Inferior parietal cortex (tissue), 1 donor: ENCODE data around the gene ADCY7.

Experiments used
- DNase-seq: peaks from one replicate; pipeline ENCODE4 v3.0.0-alpha.2; 2016; ENCODE audit errors: extremely low spot score

ADCY7 gene

DNA sequence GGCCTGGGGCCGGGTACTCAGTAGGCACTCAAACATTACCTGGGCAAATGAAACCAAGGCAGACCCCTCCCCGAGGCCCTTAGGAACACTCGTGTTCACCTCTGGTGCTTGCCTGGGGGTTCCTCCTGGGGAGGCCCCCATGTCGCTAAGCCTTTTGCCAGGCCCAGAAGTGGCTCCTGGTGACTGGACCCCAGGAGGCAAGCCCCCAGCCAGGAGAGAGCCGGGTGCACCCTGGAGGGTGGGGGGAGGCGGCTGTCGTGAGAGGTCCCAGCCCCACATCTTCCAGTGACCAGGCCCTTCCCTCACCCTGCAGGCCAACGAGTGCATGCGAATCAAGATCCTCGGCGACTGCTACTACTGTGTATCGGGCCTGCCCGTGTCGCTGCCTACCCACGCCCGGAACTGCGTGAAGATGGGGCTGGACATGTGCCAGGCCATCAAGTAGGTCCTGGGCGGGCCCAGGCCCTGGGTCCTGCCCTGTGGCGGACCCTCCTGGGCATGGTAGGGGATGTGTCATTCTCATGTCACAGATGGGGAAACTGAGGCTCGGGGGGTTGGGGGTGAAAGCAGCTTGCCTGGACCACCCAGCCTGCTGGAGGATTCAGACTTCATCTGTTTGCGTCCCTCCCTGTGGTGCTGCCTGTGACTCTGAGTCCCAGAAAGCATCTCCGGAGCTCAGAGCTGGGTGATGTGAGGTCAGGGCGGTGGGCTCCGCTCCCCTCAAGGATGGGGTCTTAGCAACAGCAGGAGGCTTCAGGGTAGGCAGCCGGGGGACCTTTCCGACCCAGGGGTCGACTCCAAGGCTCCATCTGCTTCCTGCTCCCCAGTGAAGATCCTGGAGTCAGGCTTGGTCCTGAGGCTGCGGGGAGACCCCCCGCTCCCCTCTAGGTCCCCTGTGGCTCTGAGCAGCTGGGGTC, 32.5 kb downstream of the ADCY7 start:
- DNase-seq: no peak

DNA sequence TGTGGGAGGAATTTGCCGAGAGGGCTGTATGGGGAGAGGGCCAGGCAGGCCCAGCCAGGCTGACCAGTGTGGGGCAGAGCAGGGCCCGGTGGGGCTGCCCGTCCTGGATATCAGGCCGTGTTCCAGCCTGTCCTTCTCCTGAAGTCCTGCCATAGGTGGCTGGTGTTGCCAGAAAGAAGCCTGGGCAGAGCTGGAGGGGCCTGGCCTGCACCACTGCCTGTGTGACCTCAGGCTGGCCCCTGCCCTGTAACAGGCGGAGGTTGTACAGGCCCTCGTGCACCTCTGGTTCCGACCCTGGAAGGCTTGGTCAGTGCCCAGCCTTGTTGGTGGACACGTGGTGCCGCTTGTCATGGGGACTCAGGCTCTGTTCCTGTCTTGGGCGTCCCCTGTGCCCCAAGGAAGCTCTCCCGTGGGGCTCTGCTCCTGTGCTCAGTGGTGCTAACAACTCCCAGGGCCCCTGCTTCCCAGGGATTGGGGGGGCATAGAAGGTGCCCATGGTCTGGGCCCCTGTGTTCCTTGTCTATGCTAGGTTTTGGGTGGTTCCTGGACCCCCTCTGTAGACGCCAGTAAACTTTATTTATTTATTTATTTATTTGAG, 33.3 kb downstream of the ADCY7 start:
- no peak for DNase-seq

DNA sequence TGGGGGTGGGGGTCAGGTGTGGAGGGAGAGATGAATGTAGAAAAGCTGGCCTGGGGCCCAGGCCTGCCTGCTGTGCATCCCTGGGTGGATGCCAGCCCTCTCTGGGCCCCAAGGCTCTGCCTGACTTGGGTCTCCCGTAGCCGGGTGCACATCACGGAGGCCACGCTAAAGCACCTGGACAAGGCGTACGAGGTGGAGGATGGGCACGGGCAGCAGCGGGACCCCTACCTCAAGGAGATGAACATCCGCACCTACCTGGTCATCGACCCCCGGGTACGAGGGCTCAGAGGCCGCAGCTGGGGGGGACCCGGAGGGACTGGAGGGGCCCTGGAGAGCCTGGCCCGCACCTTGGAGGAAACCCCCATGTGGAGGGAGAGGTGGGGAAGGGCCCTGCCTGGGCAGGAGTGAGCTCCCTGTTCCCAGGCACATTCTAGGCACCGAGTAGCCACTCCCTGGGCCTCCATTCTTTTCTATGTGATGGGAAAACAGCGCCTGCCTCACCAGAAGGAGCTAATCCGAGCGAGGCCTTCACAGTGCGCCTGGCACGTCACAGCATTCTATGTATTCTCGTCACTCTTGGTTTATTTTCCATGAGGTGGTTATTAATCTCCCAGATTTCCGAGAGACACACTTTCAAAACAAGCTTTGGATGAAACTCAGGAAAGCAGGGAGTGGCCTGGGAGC, 34.7 kb downstream of the ADCY7 start:
- no peak for DNase-seq

DNA sequence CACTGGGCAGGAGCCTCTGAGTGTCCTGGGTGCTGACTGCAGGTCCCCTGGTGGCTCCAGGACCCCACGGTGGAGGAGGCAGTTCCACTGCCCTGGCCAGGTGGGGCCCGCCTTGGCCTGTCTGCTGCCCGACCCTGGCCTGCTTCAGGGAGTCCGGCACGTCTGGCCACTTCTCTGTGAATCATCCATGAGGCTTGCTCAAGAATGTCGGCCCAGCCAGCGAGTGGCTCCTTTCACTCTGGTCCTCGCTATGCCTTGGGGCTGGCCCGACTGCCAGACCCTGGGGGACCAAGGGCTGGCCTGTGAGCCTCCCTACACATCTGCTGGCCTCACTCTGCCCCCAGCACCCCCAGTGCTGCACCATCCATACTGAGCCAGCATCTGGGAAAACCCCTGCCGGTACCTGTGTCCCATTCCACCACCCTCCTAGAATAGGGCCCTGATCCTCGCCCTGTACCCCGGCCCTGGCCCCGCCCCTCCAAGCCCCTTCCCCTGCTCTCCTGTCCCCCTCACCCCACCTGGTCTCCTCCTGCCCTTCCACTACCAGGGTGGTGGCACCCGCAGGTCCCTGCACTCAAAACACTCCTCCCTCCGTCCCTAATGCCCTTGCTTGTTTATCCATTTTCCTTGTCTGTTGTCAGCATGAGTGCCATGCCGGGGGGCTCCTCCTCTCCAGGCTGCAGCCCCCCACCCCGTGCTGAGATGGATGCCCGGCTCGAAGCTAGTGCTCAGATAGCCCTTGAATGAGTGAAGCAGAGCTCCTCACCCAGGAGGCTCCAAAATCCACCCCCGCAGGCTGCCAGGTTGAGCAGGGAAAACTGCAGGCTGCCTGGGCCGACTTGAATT, 35.5 kb downstream of the ADCY7 start:
- DNase-seq: no peak

DNA sequence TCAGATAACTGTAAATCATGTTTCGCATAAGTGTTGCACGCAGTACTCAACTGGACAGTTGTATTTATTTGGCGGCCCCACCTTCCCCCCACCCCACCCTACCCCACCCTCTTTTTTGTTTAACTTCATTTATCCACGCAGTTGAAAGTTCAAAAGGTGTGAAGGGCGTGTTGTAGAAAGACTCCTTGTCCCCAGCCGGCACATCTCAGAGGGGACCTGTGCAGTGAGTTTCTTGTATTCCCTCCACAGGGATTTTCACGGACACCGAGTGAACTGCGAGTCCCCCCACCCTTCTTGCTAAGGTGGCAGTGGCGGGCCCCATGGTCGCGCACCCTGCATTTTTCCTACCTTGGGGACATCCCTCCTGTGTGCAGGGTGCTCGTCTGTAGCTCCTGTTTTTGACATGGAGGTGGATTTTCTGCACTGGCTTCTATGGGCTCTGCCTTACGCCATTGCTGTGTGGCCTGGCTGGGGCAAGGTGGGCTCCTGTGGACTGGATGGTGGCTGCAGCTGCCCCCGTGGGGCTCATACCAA, 36.2 kb downstream of the ADCY7 start:
- no peak for DNase-seq

DNA sequence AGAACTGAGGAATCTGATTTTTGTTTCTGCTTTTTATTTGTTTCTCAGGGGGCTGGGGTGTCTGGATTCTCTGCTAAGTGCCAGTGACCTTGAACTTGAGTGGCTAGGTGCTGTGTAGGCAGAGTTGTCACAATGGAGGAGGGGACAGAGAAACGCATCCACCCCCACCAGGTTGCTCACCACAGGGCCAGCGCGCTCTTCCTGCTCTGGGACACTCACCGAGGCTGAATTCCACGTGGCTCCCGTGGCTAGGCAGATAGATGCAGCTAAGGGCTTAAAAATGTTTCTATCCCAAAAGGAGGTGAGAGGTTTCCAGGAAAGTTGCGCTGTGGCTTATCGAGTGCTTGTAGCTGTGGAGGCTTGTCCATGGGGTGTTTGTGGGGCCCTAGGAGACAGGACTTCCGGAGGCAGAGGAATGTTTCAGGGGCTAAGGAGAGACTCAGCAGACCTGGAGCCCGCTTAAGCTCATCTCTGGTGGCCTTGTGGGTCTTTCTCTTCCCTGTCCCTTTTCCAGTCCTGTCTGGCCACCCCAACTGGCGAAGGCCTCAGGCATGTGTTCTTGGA, 36.8 kb downstream of the ADCY7 start:
- DNase-seq: no peak

DNA sequence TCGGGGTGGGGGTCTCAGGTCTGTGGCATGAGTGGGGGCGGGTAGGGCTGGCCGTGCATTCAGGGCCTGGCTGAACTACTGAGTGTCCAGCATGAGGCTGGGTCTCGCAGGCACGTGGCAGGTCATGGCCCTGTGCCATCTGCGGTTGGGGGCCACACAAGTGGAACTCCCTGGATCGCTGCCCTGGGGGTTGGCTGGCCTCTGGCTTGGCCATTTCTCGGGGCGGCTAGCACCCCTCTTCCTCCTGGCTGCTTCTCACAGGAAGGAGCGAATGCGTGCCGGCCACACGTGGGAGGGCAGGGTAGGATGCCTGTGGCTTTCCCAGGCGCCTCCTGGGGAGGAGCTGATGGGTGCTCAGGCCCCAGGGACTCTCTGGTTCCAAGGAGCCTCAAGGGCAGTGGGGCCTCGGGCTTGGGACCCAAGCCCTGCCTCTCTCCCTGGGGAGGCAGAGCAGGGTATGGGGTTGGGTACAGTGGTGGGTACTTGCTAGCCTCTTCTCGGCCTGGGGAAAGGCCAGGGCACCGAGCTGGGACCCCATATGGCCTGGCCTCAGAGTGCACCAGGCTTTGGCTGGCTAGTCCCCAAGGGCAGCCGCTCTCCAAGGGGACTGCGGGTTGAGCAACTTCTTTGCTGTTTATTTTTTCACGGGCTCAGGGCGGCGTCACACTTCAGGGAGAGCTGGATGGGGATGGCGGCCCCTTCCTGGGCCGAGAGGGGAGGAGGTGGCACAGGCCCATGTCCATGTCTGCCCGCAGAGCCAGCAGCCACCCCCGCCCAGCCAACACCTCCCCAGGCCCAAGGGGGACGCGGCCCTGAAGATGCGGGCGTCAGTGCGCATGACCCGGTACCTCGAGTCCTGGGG, 37.5 kb downstream of the ADCY7 start:
- DNase-seq: no peak

DNA sequence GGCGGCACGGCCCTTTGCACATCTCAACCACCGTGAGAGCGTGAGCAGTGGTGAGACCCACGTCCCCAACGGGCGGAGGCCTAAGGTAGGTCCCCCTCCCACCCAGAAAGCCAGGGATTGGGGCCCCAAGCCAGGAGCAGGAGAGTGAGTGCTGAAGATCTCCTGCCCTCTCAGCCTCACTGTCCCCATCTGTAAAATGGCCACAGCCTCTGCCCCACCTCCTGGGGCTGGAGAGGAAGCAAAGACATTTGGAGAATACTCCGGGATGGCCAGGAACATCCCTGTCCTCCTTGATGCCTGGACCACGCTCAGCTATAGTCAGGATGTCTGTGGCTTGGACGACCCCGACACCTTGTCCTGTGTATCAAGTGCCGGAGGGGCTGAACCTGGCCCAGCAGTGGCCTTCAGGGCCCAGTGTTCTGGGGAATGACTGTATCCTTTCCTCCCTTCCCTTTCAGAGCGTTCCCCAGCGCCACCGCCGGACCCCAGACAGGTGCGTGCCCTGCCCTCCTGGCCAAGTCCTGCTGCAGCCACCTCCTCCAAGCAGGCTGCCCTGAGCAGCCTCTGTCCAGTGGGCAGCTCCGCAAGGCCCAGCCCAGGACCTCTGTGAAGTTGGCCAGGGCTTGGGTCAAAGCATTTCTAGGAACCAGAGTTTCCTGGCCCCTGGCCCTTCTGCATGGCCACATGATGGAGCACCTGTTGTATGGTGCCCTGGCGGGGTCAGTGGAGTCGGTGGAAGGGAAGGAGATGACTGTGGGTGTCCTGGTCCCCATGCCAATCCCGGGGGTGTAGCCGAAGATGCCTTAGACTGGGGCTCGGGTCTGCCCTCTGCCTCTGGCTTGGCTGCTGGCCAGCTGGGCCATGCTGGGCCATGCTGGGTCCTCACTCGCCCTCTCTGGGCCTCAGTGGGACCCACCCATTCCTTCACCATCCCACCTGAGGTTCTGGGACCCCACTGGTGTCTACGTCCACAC, 38.4 kb downstream of the ADCY7 start:
- no peak for DNase-seq

DNA sequence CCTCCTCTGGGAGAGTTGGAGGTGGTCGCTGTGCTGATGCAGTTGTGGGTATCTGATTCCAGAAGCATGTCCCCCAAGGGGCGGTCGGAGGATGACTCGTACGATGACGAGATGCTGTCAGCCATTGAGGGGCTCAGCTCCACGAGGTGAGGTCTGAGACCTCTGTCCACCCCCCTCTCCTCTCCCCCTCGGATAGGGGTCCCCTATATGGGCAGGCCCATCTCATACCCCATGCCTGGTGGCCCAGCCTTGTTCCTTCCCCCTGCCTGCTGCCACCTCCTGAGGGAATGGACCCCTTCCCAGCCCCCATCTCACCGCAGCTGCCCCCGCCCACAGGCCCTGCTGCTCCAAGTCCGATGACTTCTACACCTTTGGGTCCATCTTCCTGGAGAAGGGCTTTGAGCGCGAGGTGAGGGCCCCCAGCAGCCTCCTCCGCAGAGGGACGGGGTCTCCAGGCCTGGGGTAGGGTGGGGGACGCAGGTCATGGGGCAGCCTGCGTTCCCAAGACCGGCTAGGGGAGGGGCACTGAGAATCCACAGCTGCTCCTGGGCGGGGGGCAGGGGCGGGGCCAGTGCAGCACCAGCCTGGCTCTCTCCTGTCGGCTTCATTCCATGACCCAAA, 39.2 kb downstream of the ADCY7 start:
- no peak for DNase-seq

DNA sequence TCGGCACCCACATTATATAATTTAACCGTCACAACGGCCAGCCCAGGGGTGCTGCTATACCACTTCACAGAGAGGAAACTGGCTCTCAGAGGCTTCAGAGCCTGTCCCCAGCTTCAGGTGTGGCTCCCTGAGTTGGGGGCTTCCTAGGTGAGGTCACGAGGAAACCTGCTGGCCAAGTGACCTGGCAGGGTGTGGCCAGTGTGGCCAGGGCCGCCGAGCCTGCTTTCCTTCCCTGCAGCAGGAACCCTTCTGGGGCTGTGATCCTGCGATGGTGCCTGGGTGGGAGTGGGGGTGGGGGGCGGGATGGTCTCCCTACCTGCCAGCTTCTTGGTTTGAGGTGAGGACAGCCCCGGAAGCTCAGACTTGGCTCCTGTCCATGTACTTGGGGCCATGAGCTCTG, 39.9 kb downstream of the ADCY7 start:
- DNase-seq: no peak

DNA sequence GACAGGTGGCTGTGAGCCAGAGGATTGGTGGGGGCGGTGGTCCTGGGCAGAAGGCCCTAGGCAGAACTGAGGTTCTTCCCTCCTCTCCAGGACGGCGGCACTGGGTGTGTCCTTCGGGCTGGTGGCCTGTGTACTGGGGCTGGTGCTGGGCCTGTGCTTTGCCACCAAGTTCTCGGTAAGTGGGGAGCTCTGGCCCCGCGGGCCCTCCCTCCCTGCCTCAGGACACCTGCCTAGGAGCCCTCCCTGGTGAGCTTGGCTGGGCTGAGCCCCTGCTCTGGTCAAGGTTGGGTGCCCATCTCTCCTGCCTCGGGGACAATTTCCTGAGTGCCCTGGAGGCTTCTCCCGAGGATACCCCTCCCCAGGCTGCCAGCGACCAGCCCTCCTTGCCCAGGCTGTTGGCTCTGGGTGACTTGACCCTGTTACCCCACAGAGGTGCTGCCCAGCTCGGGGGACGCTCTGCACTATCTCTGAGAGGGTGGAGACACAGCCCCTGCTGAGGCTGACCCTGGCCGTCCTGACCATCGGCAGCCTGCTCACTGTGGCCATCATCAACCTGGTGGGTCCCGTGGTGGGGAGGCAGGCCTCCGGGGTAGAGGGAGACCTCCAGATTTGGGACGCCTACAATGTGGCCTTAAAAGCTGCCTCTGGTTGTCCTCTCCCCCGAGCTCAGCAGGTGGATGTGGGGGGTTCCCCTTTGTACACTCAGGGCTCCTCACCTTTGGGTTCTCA, 42.0 kb downstream of the ADCY7 start:
- DNase-seq: no peak

DNA sequence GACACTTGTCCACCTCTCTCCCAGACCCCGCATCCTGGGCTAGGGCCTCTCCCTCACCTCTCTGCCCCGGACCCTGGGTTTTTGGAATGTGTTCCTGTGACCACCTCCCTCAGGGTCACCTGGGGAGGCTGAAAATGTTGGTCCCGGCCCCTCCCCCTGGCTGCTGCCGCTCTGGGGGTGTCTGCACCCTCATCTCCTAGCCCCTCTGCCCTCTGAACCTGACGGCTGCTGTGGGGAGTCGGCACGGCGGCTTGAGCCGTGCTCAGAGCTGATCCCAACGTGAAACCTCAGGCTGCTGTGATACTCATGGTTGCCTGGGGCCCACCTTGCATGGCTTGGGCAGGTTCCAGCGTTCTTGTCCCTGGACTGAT, 42.8 kb downstream of the ADCY7 start:
- no peak for DNase-seq

DNA sequence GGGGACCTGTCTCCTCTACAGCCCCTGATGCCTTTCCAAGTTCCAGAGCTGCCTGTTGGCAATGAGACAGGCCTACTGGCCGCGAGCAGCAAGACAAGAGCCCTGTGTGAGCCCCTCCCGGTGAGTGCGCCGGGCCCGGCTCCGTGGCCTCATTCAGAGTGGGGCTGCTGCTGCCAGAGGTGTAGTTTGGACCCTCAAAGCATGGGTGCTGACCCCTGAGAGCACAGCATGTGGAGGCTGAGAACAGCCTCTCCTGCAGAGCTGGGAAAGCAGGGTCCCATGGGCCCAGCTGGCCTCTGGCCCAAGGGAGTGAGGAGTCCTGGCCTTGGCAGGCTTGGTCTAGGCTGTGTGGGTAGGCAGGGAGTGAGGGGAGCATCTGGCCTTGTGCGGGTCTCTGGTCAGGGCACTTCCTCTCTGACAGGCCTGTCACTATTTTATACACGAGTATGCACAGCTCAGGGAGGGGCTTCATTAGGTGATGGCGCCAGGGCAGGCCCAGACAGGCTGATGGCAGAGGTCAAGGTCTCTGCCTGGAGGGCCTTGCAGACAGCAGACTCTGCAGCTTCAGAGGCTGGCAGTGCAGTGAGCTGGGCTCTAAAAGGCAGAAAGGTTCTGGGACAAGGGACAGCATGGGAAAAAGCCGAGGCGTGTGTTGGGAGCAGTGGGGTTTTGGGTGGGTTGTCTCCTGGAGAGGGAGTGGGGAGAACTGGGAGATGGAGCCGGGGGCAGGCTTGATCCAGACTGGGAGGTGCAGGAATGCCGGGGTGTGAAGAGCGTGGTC, 43.4 kb downstream of the ADCY7 start:
- no peak for DNase-seq

DNA sequence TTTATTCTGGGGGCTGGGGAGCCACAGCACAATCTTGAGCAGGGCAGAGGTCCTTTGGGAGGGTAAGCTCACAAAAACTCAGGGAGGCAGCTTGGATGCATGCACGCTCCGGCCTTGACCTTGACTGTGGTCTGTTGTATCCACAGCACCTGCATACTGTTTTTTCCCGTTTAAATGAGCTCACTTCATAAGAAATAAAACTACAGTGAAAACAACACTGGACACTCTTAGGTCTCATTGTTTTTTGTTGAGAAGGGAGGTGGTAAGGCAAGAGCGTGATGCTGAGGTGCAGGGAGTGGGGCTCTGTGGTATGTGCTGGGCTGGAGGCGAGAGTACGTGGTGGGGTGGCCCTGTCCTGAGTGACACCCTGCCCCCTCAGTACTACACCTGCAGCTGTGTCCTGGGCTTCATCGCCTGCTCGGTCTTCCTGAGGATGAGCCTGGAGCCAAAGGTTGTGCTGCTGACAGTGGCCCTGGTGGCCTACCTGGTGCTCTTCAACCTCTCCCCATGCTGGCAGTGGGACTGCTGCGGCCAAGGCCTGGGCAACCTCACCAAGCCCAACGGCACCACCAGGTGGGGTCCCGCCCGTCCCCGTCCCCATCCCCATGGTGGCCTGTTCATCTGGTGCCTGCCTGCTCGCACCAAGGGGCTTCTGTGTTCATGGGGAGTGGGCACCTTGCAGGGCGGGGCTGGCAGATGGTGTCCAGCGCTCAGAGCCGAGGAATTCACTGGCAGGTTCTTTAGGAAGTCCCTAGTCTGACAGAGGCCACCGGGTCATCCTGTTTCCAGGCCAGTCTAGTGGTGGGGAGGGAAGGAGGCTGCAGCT, 44.2 kb downstream of the ADCY7 start:
- DNase-seq: no peak

DNA sequence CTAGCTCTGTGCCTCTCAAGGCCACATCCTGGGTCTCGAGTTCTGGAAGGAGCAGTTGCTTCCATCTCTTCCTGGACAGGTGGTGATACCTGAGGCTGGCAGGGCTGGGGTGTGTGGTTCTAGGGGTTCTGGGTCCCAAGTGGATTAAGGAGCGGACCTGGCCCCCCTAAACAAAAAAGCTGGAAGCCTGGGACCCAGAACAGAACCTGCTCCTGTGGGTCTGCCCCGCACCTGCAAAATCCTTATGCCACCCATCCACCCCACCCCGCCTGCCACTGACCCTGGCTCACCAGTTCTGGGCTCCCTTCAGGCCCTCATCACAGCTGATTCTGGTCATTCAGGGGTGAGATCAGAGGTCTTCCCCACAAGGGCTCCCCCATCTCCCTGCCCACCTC, 44.8 kb downstream of the ADCY7 start:
- DNase-seq: no peak

DNA sequence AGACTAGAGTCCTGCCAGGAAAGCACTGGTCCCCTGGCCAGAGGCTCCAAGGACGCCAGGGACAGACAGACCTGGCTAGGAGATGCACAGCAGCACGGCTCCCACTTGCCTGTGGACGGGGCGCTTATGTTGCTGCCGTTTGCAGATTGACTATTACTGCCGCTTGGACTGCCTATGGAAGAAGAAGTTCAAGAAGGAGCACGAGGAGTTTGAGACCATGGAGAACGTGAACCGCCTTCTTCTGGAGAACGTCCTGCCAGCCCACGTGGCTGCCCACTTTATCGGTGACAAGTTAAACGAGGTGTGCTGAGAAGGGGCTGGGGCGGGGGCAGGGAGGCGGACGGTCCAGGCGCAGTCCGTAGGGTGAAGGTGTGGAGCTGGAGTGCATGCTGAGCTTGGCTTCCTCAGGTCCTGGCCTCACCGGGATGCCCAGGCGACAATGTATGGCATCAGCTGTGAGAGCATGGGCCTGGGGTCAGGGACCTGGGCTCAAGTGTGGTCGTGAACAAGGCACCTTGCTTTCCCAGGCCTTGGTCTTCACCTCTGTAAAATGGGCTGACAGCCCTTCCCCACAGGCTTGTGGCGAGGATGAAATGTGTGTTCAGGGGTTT, 45.6 kb downstream of the ADCY7 start:
- no peak for DNase-seq
